GF-D8 (cell line): ENCODE data around the gene PGBD2.
"Not testable (repeated sequence)": the region's sequence is repeated elsewhere in the genome, so short reads cannot be mapped to it uniquely, and the experiment has no call there.

ENCODE experiments used
- DNase-seq: peaks from one replicate; lab custom pipeline; 2025; lab: John Stamatoyannopoulos, UW

The PGBD2 gene

GRCh38 chr1:248886237-248886895 lies 19.7 kb upstream of the PGBD2 start:
- DNase-seq, result no peak

- not testable (repeated sequence) for DNase-seq
Measured at GRCh38 chr1:248889914-248890243, 16.2 kb upstream of the PGBD2 start.

DNA sequence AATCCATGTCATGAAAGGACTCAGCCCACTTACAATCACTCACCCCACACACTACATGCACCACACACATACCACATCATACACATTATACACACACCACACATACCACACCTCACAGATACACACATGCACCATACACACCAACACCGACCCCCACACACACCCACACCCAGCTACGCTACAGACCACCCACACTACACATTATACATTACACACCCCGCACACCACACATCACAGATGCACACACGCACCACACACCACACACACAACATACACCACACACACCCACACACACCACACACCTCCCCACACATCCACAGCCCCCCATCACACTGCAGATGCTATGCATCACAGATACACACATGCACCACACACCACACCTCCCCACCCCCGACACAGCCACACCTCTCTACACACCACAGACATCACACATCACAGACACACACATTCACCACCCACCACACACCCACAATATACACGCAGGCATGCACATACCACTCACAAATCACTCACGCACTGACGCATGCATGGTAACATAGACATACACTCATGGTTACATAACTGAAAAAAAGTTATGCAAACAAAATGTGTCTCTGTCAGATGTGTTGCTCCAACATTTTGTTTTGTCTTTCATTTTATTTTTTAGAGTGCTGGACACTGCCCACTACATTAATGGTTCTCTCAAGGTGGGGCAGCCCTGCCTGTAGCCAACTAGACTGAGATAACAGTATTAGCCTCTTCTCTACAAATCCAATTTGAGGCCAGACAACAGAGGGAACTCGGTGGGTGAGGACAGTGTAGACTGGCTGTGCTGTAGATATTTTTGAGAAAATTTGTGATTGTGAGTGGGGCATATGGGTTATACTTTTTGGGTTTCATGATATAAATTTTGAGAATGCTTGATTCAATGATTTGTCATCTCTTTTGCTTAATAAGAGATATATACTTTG lies 15.2 kb upstream of the PGBD2 start:
- DNase-seq, result no peak

DNA sequence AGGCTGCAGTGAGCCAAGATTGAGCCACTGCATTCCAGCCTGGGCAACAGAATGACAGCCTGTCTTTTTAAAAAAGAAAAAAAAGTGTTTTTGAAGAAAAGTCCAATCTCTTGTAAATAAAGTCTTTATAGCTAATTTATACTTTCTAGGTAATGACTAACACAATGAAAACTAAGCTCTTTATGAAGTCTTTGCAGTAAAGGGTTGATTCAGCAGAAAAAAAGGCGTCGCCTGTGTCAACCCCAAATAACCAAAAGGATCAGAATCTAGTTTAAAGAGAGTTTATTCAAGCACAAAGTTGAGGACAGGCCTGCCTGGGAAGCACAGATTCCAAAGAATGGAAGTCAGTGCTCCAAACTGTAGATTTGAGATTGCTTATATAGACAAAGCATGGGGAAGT lies 14.3 kb upstream of the PGBD2 start:
- DNase-seq, result no peak

DNA sequence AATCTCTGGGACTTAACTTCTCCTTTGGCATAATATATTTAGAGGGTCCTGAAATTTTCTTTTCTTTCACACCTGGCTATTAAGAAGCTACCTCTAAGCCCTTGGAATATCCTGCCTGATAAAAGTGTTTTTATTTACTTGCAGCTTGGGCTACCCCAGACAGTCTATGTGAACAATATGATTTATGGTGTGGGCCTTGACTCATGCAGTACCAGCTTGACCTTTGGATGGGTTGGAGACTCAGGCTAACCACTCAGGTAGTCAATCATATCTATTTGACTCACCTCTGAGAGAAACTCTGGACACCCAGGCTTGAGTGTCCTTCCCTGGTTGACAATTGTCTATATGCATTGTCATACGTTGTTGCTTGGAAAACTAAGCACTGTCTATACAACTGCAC lies 13.4 kb upstream of the PGBD2 start:
- no peak for DNase-seq

GRCh38 chr1:248894837-248895236 lies 11.2 kb upstream of the PGBD2 start:
- no peak for DNase-seq

GRCh38 chr1:248897412-248898337 lies 8.4 kb upstream of the PGBD2 start:
- no peak for DNase-seq

- no peak for DNase-seq
Measured at GRCh38 chr1:248900637-248901036, 5.4 kb upstream of the PGBD2 start.

GRCh38 chr1:248901578-248901977 lies 4.5 kb upstream of the PGBD2 start:
- no peak for DNase-seq

DNA sequence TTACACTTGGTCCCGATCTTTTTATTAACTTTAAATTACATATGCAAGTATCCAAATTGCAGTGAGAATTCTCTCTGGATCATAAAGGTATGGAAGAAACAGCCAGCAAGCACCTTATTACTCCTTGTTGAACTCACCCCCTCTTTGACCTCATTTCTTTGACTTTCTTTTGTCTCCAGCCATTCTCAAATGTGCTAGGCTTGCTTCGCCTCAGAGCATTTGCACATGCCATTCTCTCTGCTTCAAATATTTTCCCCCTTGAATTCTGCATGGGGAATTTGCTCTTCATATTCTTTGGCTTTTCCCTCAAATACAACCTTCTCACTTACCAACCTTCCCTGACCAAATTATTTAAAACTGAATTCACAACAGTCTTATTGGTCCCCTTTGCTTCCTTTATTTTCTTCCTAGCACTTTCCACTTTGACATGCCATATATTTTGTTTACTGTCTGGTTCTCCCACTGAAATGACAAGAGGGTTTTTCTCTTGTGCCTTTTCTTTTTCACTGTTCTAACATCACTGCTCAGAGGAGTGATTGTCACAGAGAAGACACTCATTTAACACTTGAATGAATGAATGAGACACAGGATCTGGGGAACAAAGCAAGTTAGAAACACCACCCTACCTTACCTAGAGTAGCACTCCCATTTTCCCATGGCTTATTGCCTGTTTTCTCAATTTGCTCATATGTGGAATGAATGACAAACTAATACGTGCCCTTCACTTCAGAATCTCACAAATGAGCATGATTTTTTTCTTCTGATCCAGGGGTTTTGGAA lies 1.4 kb upstream of the PGBD2 start:
- DNase-seq, result no peak

GRCh38 chr1:248905662-248906008 lies 400 bp upstream of the PGBD2 start:
- DNase-seq, result no peak

- no peak for DNase-seq
Measured at GRCh38 chr1:248906753-248907661, 972 bp downstream of the PGBD2 start.

- no peak for DNase-seq
Measured at GRCh38 chr1:248910761-248911160, 4.7 kb downstream of the PGBD2 start.

DNA sequence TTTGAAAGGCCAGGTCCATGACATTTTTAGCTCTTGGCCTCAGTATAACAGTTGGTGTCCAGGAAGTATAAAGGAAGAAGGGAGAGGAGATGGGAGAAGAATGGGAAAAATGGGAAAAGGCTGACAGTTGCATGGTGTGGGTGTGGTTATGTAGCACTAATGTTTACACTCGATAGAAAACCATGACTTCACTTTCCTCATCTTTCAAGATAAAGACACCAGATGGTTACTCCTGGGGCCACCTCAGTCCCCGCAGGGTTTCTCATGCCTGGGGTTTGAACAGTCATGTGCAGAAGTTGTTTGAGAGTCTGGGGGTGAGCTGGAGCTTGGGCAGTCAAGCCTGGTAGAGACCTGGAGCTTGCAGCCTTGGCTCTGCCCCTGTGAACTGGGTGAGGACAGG lies 7.9 kb downstream of the PGBD2 start:
- DNase-seq, result no peak

DNA sequence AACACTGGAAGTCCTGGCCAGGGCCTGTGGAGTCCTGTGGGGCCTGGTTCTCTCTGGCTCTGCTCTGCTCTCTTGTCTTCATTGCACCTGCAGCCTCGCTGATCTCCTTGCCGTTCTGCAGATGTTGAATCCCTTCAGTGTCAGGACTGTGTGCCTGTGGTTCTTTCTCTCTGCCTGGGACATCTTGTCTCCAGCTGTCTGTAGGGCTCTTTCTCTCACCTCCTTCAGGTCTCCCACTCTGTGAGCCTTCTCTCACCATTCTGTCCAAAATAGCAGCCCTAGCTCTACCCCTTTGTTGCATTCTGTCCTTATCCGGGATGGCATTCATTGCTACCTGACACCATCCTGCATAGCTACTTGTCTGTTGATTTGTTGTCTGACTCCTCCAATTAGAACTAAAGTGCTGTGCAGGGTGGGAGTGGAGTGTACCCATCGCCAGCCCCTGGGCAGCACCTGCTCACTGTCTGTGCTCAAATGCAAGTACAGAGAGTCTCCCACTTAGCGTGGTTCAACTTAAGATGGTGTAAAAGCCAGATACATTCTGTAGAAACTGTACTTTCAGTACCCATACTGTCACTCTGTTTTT lies 8.9 kb downstream of the PGBD2 start:
- DNase-seq, result no peak

DNA sequence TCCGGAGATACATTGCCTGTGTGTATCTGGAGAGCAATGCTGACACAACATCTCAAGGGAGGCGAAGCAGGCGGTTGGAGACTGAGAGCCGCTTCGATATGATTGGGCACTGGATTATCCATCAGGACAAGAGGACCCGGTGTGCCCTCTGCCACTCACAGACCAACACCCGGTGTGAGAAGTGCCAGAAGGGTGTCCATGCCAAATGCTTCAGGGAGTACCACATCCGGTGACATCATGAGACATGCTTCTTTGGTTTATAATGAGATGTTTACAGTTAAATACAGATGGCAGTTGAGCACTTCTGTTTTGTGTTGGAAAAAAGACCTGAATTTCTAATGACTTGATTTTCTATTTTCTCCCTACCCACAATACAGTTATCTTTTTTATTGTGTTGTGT lies 12.1 kb downstream of the PGBD2 start:
- no peak for DNase-seq

- no peak for DNase-seq
Measured at GRCh38 chr1:248923352-248924338, 17.6 kb downstream of the PGBD2 start.

- peak; percentile 87 for DNase-seq
Measured at GRCh38 chr1:248924696-248925532, 18.9 kb downstream of the PGBD2 start.
